H9 (cell line): ENCODE measurements around the gene DCAF17. TPM values are rescaled to one million over a fixed set of nuclear protein-coding genes. Genes with fewer than 3 reads are reported as not detected.
"Not testable (repeated sequence)": the region's sequence is repeated elsewhere in the genome, so short reads cannot be mapped to it uniquely, and the experiment has no call there.

Experiments used
- DNase-seq: peaks from one replicate; pipeline ENCODE4 v3.0.0-alpha.2; 2017
- H2AFZ ChIP-seq: one replicate; pipeline ENCODE4 v1.6.1; 2013; ENCODE audit warnings: mild to moderate bottlenecking, low read length, control low read depth, moderate library complexity
- H2AK5ac ChIP-seq: 2 replicates; pipeline ENCODE4 v1.6.1; 2013; ENCODE audit warnings: low read length, control low read depth, mixed read lengths; ENCODE audit not compliant: insufficient read length
- H2BK120ac ChIP-seq: one replicate; pipeline ENCODE4 v1.6.1; 2013; ENCODE audit warnings: low read depth, mild to moderate bottlenecking, low read length, control low read depth, inconsistent platforms; ENCODE audit not compliant: poor library complexity, severe bottlenecking
- H2BK12ac ChIP-seq: 2 replicates; pipeline ENCODE4 v1.6.1; 2013; ENCODE audit warnings: low read length, control low read depth, mixed read lengths, low read depth; ENCODE audit not compliant: insufficient read length
- H2BK15ac ChIP-seq: 2 replicates; pipeline ENCODE4 v1.6.1; 2013; ENCODE audit warnings: low read depth, low read length, control low read depth
- H2BK20ac ChIP-seq: one replicate; pipeline ENCODE4 v1.6.1; 2013; ENCODE audit warnings: low read depth, mild to moderate bottlenecking, low read length, control low read depth, inconsistent platforms; ENCODE audit not compliant: poor library complexity, severe bottlenecking
- H2BK5ac ChIP-seq: 2 replicates; pipeline ENCODE4 v1.6.1; 2013; ENCODE audit warnings: low read length, control low read depth, mixed read lengths; ENCODE audit not compliant: insufficient read length
- H3K14ac ChIP-seq: 2 replicates; pipeline ENCODE4 v1.6.1; 2013; ENCODE audit warnings: low read length, control low read depth; ENCODE audit not compliant: insufficient read depth
- H3K18ac ChIP-seq: 2 replicates; pipeline ENCODE4 v1.6.1; 2013; ENCODE audit warnings: low read depth, mild to moderate bottlenecking, mixed read lengths, low read length, control low read depth; ENCODE audit not compliant: insufficient read length
- H3K23ac ChIP-seq: 2 replicates; pipeline ENCODE4 v1.6.1; 2013; ENCODE audit warnings: low read length, control low read depth, mixed read lengths, low read depth; ENCODE audit not compliant: insufficient read length
- H3K23me2 ChIP-seq: 2 replicates; pipeline ENCODE4 v1.6.1; 2013; ENCODE audit warnings: low read depth, mild to moderate bottlenecking, mixed read lengths, low read length, control low read depth; ENCODE audit not compliant: insufficient read length, poor library complexity, severe bottlenecking
- H3K27ac ChIP-seq: 2 replicates; pipeline ENCODE4 v1.5.1; 2013; ENCODE audit warnings: low read length, control low read depth, mixed read lengths, low read depth; ENCODE audit not compliant: insufficient read length
- H3K27me3 ChIP-seq: 2 replicates; pipeline ENCODE4 v1.6.1; 2013; ENCODE audit warnings: low read length, control low read depth, inconsistent platforms; ENCODE audit not compliant: insufficient read depth
- H3K4ac ChIP-seq: 2 replicates; pipeline ENCODE4 v1.6.1; 2013; ENCODE audit warnings: low read depth, mild to moderate bottlenecking, control low read depth, inconsistent platforms, low read length, moderate library complexity
- H3K4me1 ChIP-seq: 2 replicates; pipeline ENCODE4 v1.6.1; 2013; ENCODE audit warnings: low read length, control low read depth, inconsistent platforms; ENCODE audit not compliant: insufficient read depth
- H3K4me2 ChIP-seq: 2 replicates; pipeline ENCODE4 v1.6.1; 2013; ENCODE audit warnings: low read length, control low read depth, mixed read lengths; ENCODE audit not compliant: insufficient read length, insufficient read depth
- H3K56ac ChIP-seq: 2 replicates; pipeline ENCODE4 v1.6.1; 2013; ENCODE audit warnings: low read depth, mild to moderate bottlenecking, mixed read lengths, low read length, control low read depth; ENCODE audit not compliant: insufficient read length
- H3K79me1 ChIP-seq: 2 replicates; pipeline ENCODE4 v1.6.1; 2013; ENCODE audit warnings: low read depth, mild to moderate bottlenecking, moderate library complexity, low read length, control low read depth, inconsistent platforms; ENCODE audit not compliant: insufficient read depth, poor library complexity, severe bottlenecking
- H3K79me2 ChIP-seq: 2 replicates; pipeline ENCODE4 v1.6.1; 2013; ENCODE audit warnings: low read length, control low read depth, inconsistent platforms; ENCODE audit not compliant: insufficient read depth
- H3K9ac ChIP-seq: 2 replicates; pipeline ENCODE4 v1.6.1; 2013; ENCODE audit warnings: low read length, control low read depth, mixed read lengths; ENCODE audit not compliant: insufficient read length; ENCODE audit errors: extremely low read depth
- H3K9me3 ChIP-seq: one replicate; pipeline ENCODE4 v1.6.1; 2013; ENCODE audit warnings: low read depth, low read length, inconsistent platforms; ENCODE audit not compliant: control insufficient read depth
- H3T11ph ChIP-seq: one replicate; pipeline ENCODE4 v1.6.1; 2013; ENCODE audit warnings: mild to moderate bottlenecking, low read length, control low read depth, inconsistent platforms
- H4K20me1 ChIP-seq: one replicate; pipeline ENCODE4 v1.6.1; 2013; ENCODE audit not compliant: control insufficient read depth, insufficient read length, insufficient read depth
- H4K5ac ChIP-seq: 2 replicates; pipeline ENCODE4 v1.6.1; 2013; ENCODE audit warnings: low read depth, mild to moderate bottlenecking, mixed read lengths, low read length, control low read depth; ENCODE audit not compliant: insufficient read length
- H4K8ac ChIP-seq: replicated peaks from 2 replicates; pipeline ENCODE4 v1.6.1; 2013; ENCODE audit warnings: low read length, control low read depth, mixed read lengths, low read depth; ENCODE audit not compliant: insufficient read length
- H4K91ac ChIP-seq: 2 replicates; pipeline ENCODE4 v1.6.1; 2013; ENCODE audit warnings: low read depth, mild to moderate bottlenecking, moderate library complexity, mixed read lengths, low read length, control low read depth; ENCODE audit not compliant: insufficient read length
- H3K27ac Mint-ChIP-seq, 3 experiments: 2 replicates in 2 of 3; 3 replicates in 1 of 3; pipeline ENCODE4 v1.8.0; 2020 to 2021; ENCODE audit warnings: mixed read lengths in 3 of 3, mild to moderate bottlenecking in 1 of 3, moderate library complexity in 1 of 3
- H3K27me3 Mint-ChIP-seq: 2 replicates; pipeline ENCODE4 v1.8.0; 2021; ENCODE audit warnings: low read depth, mild to moderate bottlenecking, moderate library complexity, mixed read lengths
- H3K36me3 Mint-ChIP-seq, 3 experiments: 2 replicates in 2 of 3; 3 replicates in 1 of 3; pipeline ENCODE4 v1.8.0; 2020 to 2021; ENCODE audit warnings: low read depth in 3 of 3, mixed read lengths in 3 of 3; ENCODE audit not compliant: insufficient read depth in 1 of 3
- H3K4me1 Mint-ChIP-seq, 2 experiments: 2 replicates each; pipeline ENCODE4 v1.8.0; 2020; ENCODE audit warnings: mixed read lengths in 2 of 2
- H3K4me3 Mint-ChIP-seq, 2 experiments: 2 replicates in 1 of 2; 3 replicates in 1 of 2; pipeline ENCODE4 v1.8.0; 2020 to 2021; ENCODE audit warnings: mild to moderate bottlenecking in 2 of 2, mixed read lengths in 2 of 2, moderate library complexity in 1 of 2
- H3K9me3 Mint-ChIP-seq, 2 experiments: 2 replicates in 1 of 2; 3 replicates in 1 of 2; pipeline ENCODE4 v1.8.0; 2020; ENCODE audit warnings: mild to moderate bottlenecking in 2 of 2, mixed read lengths in 2 of 2, moderate library complexity in 1 of 2
- CTCF ChIP-seq: fragments of 200-600 bp; sonication (generic); conservative IDR thresholded peaks from 3 replicates; pipeline ENCODE4 v1.8.0; 2021; ENCODE audit warnings: antibody characterized with exemption, mild to moderate bottlenecking
- WGBS: extraction: QIAGEN DNeasy Blood & Tissue Kit; methylation state at CpG from one replicate; pipeline ENCODE4 v1.1.7; 2013; ENCODE audit warnings: missing lambda C conversion rate, low lambda C conversion rate, mixed read lengths; ENCODE audit not compliant: insufficient read length; ENCODE audit errors: extremely low coverage; 5-methylcytosine and 5-hydroxymethylcytosine counted together
- total RNA-seq: library from RNA; stranded (reverse); gene quantifications from 2 replicates; pipeline ENCODE4 v1.2.1, GENCODE V29; 2021

Gene DCAF17
- total RNA-seq, 1 experiment from 2014 or later = 28.1 TPM

GRCh38 chr2:171412571-171413175, 21.4 kb upstream of the DCAF17 start:
- peaks cover 0 to 2% (median 0%) of the 10 kb centered on the region in 3 experiments; a peak in 1 of 7 replicates for H3K36me3 Mint-ChIP-seq
- no peaks in the 10 kb centered on the region for H3K23me2 ChIP-seq

DNA sequence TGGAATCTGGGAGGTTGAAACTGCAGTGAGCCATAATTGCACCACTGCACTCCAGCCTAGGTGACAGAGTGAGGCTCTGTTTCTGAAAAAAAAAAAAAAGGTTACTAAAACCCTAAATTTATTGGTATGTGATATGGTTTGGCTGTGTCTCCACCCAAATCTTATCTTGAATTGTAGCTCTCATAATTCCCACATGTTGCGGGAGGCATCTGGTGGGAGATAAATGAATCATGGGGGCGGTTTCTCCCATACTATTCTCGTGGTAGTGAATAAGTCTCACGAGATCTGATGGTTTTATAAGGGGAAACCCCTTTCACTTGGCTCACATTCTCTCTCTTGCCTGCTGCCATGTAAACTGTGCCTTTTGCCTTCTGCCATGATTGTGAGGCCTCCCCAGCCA, 19.4 kb upstream of the DCAF17 start:
- H3K4ac ChIP-seq, H3K9me3 Mint-ChIP-seq, H3K36me3 Mint-ChIP-seq, H3K56ac ChIP-seq, H3K27ac ChIP-seq, H3K14ac ChIP-seq, H3K27ac Mint-ChIP-seq, H4K5ac ChIP-seq, H2AK5ac ChIP-seq, H3K27me3 Mint-ChIP-seq, H3K9me3 ChIP-seq, H2BK5ac ChIP-seq, H4K8ac ChIP-seq, H2BK15ac ChIP-seq, DNase-seq, H3K4me1 ChIP-seq, H3K4me2 ChIP-seq, H3K79me2 ChIP-seq, H3T11ph ChIP-seq, H2BK120ac ChIP-seq, H3K23ac ChIP-seq, H3K4me3 Mint-ChIP-seq, H3K18ac ChIP-seq, H2BK20ac ChIP-seq, H4K91ac ChIP-seq, H3K79me1 ChIP-seq, H3K23me2 ChIP-seq, H3K9ac ChIP-seq, H4K20me1 ChIP-seq, H3K27me3 ChIP-seq, H2BK12ac ChIP-seq, H2AFZ ChIP-seq: not testable (repeated sequence)
- WGBS = no CpG with 5 or more reads among the region's 4 CpGs
- H3K4me1 Mint-ChIP-seq = peaks cover 40 to 42% of the 10 kb centered on the region in 2 experiments

More at GRCh38 chr2:171412571-171413175, 21.4 kb upstream of the DCAF17 start:
- peaks cover 3% of the 10 kb centered on the region; the same call in 1 of the 2 replicates for H3K79me2 ChIP-seq
- Mint-ChIP-seq H3K27me3 (no peaks in the 10 kb centered on the region), H3K4me1 (peaks cover 44 to 51% of the 10 kb centered on the region in 2 experiments), H3K4me3 (no peak overlapping the region), H3K27ac (no peak overlapping the region; a peak in 1 of 7 replicates), H3K9me3 (no peaks in the 10 kb centered on the region)
- H3K4me1 ChIP-seq = peaks cover 8% of the 10 kb centered on the region; the same call in 1 of the 2 replicates
- H3K56ac ChIP-seq = no peak overlapping the region
- H4K20me1 ChIP-seq = no peaks in the 10 kb centered on the region
- H4K8ac ChIP-seq = no peak overlapping the region
- H3K23ac ChIP-seq = no peak overlapping the region
- WGBS = no CpG with 5 or more reads among the region's 2 CpGs
- H3K79me1 ChIP-seq = peaks cover 2% of the 10 kb centered on the region
- no peak overlapping the region for H2BK20ac ChIP-seq
- H3K9ac ChIP-seq = no peak overlapping the region
- no peaks in the 10 kb centered on the region for H3K27me3 ChIP-seq
- H2BK5ac ChIP-seq = no peak overlapping the region
- no peak overlapping the region for H3K18ac ChIP-seq
- no peak overlapping the region for H2BK15ac ChIP-seq
- H4K91ac ChIP-seq = no peak overlapping the region
- no peak overlapping the region for H3K14ac ChIP-seq
- H2BK120ac ChIP-seq = no peak overlapping the region
- H2AK5ac ChIP-seq = no peak overlapping the region
- no peak for DNase-seq
- TF ChIP-seq CTCF = no peak
- H3K4ac ChIP-seq = no peak overlapping the region
- no peak overlapping the region for H3T11ph ChIP-seq
- H4K5ac ChIP-seq = no peak overlapping the region
- H3K9me3 ChIP-seq = no peaks in the 10 kb centered on the region
- no peak overlapping the region for H3K27ac ChIP-seq
- H3K4me2 ChIP-seq = no peak overlapping the region
- no peak overlapping the region for H2AFZ ChIP-seq
- no peak overlapping the region for H2BK12ac ChIP-seq
